Fibroblast of lung (primary cell): Measurements from ENCODE around the gene TRAF3. TPM values are rescaled to one million over a fixed set of nuclear protein-coding genes. Genes with fewer than 3 reads are reported as not detected.

Experiments used
- DNase-seq, 2 donors: peaks; one replicate each; pipeline versions ENCODE4 v3.0.0 to v3.0.0-alpha.2; 2010; ENCODE audit warnings: low read depth in 2 of 2
- H2AFZ ChIP-seq: 2 replicates; pipeline ENCODE4 v1.5.1; 2012; ENCODE audit warnings: low read length, control low read depth, inconsistent platforms
- H3K27ac ChIP-seq: 2 replicates; pipeline ENCODE4 v1.5.1; 2011; ENCODE audit warnings: low read length, control low read depth; ENCODE audit not compliant: insufficient read depth
- H3K27me3 ChIP-seq: 2 replicates; pipeline ENCODE4 v1.5.1; 2011; ENCODE audit warnings: mild to moderate bottlenecking, low read length; ENCODE audit not compliant: control insufficient read depth, insufficient read depth
- H3K36me3 ChIP-seq: 2 replicates; pipeline ENCODE4 v1.5.1; 2011; ENCODE audit warnings: low read length; ENCODE audit not compliant: control insufficient read depth, insufficient read depth
- H3K4me1 ChIP-seq: 2 replicates; pipeline ENCODE4 v1.5.1; 2011; ENCODE audit warnings: low read length; ENCODE audit not compliant: control insufficient read depth, insufficient read depth; ENCODE audit errors: extremely low read depth
- H3K4me2 ChIP-seq: 2 replicates; pipeline ENCODE4 v1.5.1; 2011; ENCODE audit warnings: low read length, control low read depth; ENCODE audit not compliant: insufficient read depth; ENCODE audit errors: extremely low read depth
- H3K4me3 ChIP-seq, 4 experiments: fragments of 200-600 bp in 1 of 4; sonication (generic) in 1 of 4; replicated peaks in 1 of 4; 2 replicates each; pipeline ENCODE4 v1.5.1; 2011 to 2016; ENCODE audit warnings: low read length in 4 of 4, low read depth in 3 of 4, mild to moderate bottlenecking in 3 of 4, control low read depth in 2 of 4, inconsistent platforms in 1 of 4, mixed read lengths in 1 of 4; ENCODE audit not compliant: insufficient read depth in 1 of 4; ENCODE audit errors: control extremely low read depth in 1 of 4
- H3K79me2 ChIP-seq: 2 replicates; pipeline ENCODE4 v1.5.1; 2012; ENCODE audit warnings: mild to moderate bottlenecking, low read length, inconsistent platforms; ENCODE audit not compliant: control insufficient read depth, insufficient read depth
- H3K9ac ChIP-seq: 2 replicates; pipeline ENCODE4 v1.5.1; 2011; ENCODE audit warnings: mild to moderate bottlenecking, low read length, control low read depth; ENCODE audit not compliant: insufficient read depth
- H3K9me3 ChIP-seq: 2 replicates; pipeline ENCODE4 v1.5.1; 2012; ENCODE audit warnings: low read depth, low read length; ENCODE audit not compliant: control insufficient read depth, insufficient read depth
- H4K20me1 ChIP-seq: 2 replicates; pipeline ENCODE4 v1.5.1; 2011; ENCODE audit warnings: low read length; ENCODE audit not compliant: control insufficient read depth, insufficient read depth; ENCODE audit errors: extremely low read depth
- EZH2 ChIP-seq: IDR thresholded peaks from 2 replicates; pipeline ENCODE4 v1.5.1; 2012; ENCODE audit warnings: low read length, control low read depth, mild to moderate bottlenecking; ENCODE audit errors: missing control alignments
- polyA plus RNA-seq, 2 donors: library from polyadenylated mRNA; depleted of rRNA in 1 of 2; stranded (reverse) in 1 of 2; unstranded in 1 of 2; fragments of >200 nt; gene quantifications; 2 replicates each; pipeline ENCODE4 v1.2.1, GENCODE V29; 2011 to 2012; ENCODE audit warnings: missing spikeins in 1 of 2
- total RNA-seq: library from RNA; depleted of rRNA; stranded (reverse); fragments of >200 nt; gene quantifications from 2 replicates; pipeline ENCODE4 v1.2.1, GENCODE V29; 2014
- TF ChIP-seq, protein P1 (sequence below), 2 donors: IDR thresholded peaks in 1 of 2; conservative IDR thresholded peaks in 1 of 2; 1 replicate in 1 of 2; 2 replicates in 1 of 2; pipeline ENCODE4 v1.5.1; 2011 to 2012; ENCODE audit warnings: low read length in 2 of 2, control low read depth in 1 of 2, inconsistent platforms in 1 of 2, low read depth in 1 of 2, mild to moderate bottlenecking in 1 of 2

The TRAF3 gene
- total and polyA plus RNA-seq, 2 donors (not counting 1 experiment from before 2014, with no cell fraction given) = 12.1 to 14.4 TPM

DNA sequence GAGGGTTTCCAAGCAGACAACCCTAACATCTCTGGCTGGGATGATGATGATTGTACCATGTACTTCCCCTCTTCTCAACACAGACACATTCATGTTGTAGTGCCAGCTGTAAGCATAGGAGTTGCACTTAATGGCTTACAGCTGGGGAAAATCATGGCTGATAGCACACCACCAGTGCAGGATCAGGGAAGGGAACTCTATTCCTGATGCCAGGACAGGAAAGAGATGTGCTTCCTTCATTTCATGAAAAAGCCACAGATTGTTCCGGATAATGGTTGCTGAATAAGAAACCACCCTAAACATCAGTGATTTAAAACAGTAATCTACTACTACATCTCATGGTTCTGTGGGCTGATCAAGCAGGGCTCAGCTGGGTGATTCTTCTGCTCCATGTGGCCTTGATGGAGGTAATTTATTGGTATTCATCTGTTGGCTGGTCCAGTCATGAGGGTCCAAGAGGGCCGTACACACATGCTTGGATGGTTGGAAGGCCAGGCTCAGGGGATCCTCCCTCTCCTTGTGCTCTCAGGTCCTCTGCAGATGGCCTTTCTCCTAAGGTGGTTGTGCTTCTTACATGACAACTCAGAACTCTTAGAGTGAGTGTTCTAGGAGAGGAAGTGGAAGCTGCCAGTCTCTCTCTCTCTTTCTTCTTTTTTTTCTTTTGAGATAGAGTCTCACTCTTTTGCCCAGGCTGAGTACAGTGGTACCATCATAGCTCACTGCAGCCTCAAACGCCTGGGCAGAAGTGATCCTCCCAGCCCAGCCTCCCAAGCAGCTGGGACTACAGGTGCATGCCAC is 16.5 kb downstream of the TRAF3 start:
- Histone ChIP-seq H3K27ac (no peak overlapping the region), H3K36me3 (no peaks in the 10 kb centered on the region), H3K4me1 (peaks cover 5% of the 10 kb centered on the region), H3K79me2 (peaks cover 3% of the 10 kb centered on the region), H3K27me3 (no peaks in the 10 kb centered on the region), H4K20me1 (no peaks in the 10 kb centered on the region), H3K4me2 (no peak overlapping the region), H2AFZ (no peak overlapping the region), H3K9me3 (no peaks in the 10 kb centered on the region), H3K9ac (no peak overlapping the region), H3K4me3 (no peak overlapping the region)
- no peak for TF ChIP-seq EZH2
- TF ChIP-seq, protein P1, sequence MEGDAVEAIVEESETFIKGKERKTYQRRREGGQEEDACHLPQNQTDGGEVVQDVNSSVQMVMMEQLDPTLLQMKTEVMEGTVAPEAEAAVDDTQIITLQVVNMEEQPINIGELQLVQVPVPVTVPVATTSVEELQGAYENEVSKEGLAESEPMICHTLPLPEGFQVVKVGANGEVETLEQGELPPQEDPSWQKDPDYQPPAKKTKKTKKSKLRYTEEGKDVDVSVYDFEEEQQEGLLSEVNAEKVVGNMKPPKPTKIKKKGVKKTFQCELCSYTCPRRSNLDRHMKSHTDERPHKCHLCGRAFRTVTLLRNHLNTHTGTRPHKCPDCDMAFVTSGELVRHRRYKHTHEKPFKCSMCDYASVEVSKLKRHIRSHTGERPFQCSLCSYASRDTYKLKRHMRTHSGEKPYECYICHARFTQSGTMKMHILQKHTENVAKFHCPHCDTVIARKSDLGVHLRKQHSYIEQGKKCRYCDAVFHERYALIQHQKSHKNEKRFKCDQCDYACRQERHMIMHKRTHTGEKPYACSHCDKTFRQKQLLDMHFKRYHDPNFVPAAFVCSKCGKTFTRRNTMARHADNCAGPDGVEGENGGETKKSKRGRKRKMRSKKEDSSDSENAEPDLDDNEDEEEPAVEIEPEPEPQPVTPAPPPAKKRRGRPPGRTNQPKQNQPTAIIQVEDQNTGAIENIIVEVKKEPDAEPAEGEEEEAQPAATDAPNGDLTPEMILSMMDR (conservative IDR thresholded peaks at IDR 0.05 in 1 of 2, IDR thresholded peaks at IDR 0.05 in 1 of 2; ENCODE audit: low read depth in 1 of 2, low read length in 2 of 2) = no peak
- no peak for DNase-seq

DNA sequence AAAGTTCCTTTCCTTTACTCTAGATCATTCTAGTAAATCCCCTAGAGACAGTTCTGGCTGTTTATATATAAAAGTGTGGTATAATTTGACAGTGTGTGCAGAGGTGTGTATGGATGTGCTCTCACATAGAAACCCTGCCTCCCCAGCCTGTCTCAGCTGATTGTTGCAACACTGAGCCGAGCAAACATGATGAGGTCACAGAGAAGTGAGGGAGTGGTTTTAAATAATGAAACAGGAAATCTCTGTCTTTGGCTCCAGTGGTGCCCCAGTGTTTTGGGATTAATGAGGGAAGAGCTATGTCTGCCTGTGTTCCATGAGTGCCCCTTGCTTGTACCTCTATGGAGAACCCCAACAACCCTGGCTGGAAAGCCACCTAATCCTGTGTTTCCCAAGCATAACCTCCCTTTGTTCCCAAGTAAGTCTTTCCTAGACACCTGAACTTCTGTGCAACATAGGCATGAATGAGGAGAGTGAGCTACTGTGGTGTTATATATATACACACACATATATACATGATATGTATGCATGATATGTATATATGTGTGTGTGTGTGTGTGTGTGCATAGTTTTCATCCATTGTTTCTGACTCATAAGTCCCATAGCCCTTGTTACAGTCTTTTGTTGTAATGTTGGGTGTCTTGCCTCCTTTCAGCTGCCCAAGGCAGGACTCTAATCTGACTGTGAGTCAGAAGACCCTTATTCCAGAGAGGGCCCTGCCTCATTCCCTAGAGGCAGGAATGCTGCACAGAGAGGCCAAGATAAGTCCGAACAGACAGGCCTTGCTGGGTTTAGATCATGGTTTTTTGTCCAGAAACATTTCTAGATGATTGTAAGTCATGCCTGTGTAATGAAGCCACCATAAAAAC is 18.0 kb downstream of the TRAF3 start:
- no peaks in the 10 kb centered on the region for H3K36me3 ChIP-seq
- no peaks in the 10 kb centered on the region for H3K9me3 ChIP-seq
- DNase-seq = peak; percentile 90 to 97
- peak overlapping the region; percentile 90 for H2AFZ ChIP-seq
- peaks cover 8% of the 10 kb centered on the region for H3K4me1 ChIP-seq
- peak overlapping the region; percentile 89 for H3K27ac ChIP-seq
- H3K79me2 ChIP-seq = peaks cover 3% of the 10 kb centered on the region
- no peaks in the 10 kb centered on the region for H3K27me3 ChIP-seq
- H3K4me3 ChIP-seq = peak overlapping the region in 2 of 4 experiments; percentile 22 to 27
- H3K4me2 ChIP-seq = peak overlapping the region; percentile 89
- no peak overlapping the region for H3K9ac ChIP-seq
- TF ChIP-seq, protein P1 (conservative IDR thresholded peaks at IDR 0.05 in 1 of 2, IDR thresholded peaks at IDR 0.05 in 1 of 2; ENCODE audit: low read depth in 1 of 2, low read length in 2 of 2) = peak in 1 of 2 donors; percentile 34
- no peak for TF ChIP-seq EZH2
- no peaks in the 10 kb centered on the region for H4K20me1 ChIP-seq

DNA sequence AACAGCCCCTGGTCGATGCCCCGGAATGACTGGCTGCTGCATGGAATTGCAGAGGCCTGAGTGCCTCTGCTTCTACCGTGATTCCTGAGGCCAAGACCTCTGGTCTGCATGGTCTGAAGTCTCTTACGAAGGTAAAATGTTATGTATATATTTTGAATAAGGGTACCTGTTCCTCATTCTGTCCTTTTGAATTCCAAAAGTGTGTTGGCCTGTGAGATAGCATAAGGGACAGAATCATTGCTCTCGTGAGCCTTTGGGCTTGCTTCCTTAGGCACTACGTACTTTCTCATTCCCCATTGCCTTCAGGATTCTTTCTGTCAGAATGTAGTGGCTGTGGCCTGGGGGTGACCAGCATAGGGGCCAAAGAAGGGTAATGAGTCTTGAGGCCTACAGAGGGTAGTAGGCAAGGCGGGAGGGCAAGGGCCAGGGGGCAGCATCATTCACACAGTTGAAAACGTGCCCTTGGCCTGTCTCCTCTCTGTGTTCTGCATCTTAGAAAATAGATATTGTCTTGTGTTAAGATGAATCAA is 19.5 kb downstream of the TRAF3 start:
- H3K36me3 ChIP-seq = no peaks in the 10 kb centered on the region
- H3K27me3 ChIP-seq = no peaks in the 10 kb centered on the region
- peaks cover 9% of the 10 kb centered on the region for H3K4me1 ChIP-seq
- peaks cover 3% of the 10 kb centered on the region for H3K79me2 ChIP-seq
- DNase-seq = no peak
- no peak overlapping the region for H3K4me3 ChIP-seq
- H3K9me3 ChIP-seq = no peaks in the 10 kb centered on the region
- no peak overlapping the region for H3K4me2 ChIP-seq
- H3K9ac ChIP-seq = no peak overlapping the region
- H2AFZ ChIP-seq = no peak overlapping the region
- TF ChIP-seq, protein P1 (conservative IDR thresholded peaks at IDR 0.05 in 1 of 2, IDR thresholded peaks at IDR 0.05 in 1 of 2; ENCODE audit: low read depth in 1 of 2, low read length in 2 of 2) = no peak
- no peak for TF ChIP-seq EZH2
- H3K27ac ChIP-seq = no peak overlapping the region
- no peaks in the 10 kb centered on the region for H4K20me1 ChIP-seq
